ENCODE data around the gene SLC4A9.
A peak's percentile ranks its signal among the peaks of the same experiment; 100 is the strongest.

SLC4A9 gene, protein sequence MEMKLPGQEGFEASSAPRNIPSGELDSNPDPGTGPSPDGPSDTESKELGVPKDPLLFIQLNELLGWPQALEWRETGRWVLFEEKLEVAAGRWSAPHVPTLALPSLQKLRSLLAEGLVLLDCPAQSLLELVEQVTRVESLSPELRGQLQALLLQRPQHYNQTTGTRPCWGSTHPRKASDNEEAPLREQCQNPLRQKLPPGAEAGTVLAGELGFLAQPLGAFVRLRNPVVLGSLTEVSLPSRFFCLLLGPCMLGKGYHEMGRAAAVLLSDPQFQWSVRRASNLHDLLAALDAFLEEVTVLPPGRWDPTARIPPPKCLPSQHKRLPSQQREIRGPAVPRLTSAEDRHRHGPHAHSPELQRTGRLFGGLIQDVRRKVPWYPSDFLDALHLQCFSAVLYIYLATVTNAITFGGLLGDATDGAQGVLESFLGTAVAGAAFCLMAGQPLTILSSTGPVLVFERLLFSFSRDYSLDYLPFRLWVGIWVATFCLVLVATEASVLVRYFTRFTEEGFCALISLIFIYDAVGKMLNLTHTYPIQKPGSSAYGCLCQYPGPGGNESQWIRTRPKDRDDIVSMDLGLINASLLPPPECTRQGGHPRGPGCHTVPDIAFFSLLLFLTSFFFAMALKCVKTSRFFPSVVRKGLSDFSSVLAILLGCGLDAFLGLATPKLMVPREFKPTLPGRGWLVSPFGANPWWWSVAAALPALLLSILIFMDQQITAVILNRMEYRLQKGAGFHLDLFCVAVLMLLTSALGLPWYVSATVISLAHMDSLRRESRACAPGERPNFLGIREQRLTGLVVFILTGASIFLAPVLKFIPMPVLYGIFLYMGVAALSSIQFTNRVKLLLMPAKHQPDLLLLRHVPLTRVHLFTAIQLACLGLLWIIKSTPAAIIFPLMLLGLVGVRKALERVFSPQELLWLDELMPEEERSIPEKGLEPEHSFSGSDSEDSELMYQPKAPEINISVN

DNA sequence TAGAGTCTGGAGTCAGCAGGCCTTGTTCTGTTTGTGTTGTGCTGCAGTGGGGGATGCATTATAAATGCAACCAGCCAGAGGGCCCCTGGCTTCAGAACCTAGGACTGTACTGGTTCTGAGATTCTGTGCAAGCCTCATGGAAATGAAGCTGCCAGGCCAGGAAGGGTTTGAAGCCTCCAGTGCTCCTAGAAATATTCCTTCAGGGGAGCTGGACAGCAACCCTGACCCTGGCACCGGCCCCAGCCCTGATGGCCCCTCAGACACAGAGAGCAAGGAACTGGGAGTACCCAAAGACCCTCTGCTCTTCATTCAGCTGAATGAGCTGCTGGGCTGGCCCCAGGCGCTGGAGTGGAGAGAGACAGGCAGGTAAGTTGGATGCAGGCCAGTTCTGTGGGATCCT is at the start of gene SLC4A9:
SLC4A9 (plus strand) TSS at position 94 of the 400 bp plus-strand sequence; CDS start at position 137, 43 bp downstream.
- no peak for DNase-seq

DNA sequence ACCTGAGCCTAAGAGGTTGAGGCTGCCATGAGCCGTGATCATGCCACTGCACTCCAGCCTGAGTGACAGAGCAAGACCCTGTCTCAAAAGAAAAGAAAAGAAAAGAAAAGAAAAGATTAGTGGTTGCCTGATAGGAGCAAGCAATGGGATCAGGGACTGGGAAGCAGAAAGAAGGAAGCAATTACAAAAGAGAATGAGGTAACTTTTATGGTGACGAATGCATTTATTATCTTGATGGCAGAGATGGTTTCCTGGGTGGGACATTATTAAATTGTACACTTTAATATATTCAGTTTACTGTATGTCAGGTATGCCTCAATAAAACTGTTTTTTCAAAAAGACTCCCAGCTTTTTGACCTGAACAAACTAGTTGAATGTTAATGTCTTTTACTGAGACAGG is 49.6 kb upstream of the SLC4A9 start:
- no peak for DNase-seq

DNA sequence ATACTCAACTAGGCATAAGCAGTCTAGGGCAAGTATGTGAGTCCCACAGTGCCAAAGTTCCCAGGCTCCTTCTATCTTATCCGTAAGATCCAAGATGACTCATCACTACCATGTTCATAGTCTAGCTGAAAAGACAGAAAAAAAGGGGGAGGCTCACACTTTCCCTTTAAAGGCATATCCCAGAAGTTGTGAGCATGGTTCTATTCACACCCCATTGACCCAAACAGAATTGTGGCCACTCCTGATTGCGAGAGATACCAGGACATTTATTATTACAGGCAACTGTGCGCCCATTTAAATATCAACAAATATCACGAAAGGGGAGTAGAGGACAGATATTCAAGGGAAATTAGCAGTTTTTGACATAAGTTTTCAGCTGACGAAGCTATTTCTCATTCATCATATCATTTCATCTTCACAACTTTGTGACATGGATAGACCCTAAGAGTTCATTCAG is 49.0 kb upstream of the SLC4A9 start:
- DNase-seq = no peak

DNA sequence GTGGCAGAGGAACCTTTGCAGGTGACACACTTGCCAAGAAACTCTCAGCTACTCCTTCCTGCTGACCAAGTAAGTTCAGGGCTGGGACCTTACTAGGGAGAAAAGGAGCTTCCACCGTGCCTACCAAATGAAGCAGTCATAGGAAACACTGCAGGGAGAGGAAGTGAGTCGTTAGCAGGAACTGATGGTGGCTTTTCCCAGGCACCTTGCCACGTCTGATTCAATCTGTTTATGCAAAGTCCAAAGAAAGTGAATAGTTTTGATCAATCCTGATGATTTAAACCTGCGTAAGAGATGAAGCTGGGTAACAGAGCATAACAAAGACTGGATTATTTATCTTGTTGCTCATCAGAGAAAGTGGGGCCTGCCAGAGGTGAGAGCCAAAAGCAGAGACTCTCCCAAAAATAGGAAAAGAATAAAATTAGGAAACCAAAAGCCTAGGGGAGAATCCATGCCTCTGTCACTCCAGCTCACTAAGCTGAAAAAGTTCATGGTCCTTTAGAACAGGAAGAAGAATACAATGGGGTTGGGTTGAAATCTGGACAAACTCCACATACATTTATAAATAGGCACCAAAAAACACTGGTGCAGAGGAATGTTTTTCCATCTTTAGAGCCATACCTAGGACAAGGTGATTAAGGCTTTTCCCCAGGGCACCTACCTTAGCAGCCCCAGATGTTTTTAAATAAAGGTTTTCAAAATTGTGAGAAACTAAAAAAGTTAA is 47.8 kb upstream of the SLC4A9 start:
- peak in 1 of 2 donors; percentile 13 for DNase-seq

DNA sequence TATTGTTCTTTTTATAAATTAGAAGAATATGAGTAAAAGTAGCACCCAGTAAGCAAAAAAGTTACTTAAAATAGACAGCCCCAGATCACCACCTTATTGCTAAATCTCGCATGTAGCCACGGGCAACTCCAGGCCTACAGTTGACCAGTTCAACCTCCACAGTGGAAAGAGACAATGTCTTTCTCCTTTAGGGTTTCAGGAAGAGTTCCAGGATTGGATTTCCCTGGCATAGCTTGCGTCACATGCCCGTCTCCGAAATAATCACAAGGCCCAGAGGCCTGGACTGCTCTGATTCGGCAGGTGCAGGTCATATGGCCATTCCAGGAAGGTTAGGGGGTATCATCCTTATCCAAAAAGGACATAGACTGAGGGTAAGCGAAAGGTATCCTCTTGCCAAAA is 47.2 kb upstream of the SLC4A9 start:
- no peak for DNase-seq

DNA sequence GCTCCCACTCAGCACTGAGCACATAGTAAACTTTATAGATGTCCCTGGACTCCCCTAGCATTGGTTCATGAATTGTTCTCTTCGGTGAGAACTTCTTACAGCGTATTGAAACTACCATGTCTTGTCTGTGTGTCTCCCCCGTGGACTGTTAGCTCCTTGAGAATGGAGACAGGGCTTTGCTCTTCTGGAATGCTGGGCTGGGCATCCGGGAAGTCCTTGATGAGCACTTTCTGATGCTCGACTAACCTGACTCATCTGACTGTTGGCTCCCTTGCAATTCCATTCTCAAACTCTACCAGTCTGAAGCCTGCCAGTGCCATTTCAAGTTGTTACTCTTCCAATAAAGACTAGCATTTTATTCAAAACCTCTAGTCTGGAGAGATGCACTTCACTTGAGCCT is 42.1 kb upstream of the SLC4A9 start:
- DNase-seq = no peak

DNA sequence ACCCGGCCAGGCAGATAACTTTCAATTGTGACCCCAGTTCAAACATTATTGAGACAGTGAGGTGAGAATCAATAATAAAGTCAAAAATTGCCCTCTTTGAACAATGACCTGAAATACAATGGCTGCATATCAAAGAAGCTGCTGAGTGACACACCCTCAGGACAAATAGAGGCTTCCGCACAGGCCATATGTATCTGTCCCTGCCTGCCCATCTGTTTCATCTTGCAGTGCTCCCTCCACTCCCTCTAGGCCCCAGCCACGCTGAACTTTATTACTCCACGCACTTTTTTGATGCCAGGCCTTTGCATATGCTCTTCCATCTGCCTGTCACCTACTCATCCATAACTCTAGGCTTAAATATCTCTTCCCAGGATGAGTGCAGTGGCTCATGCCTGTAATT is 41.2 kb upstream of the SLC4A9 start:
- no peak for DNase-seq

DNA sequence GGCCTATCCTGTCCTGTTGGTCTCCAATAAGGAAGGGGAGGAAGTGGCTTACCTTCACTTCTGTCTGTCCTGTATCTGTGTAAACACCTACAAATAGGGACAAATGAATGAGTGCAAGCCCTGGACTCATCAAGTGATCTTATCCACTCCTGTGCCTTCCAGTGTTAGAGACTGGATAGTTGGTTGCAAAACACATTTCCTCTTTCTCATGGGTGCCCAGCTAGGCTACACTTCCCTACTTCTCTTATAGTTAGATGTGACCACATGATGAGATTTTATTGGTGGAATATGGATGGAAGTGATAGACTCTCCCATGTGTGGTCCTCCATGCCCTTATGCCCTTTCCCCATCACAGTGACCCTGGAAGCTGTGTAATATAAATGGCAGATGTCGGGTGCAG is 40.2 kb upstream of the SLC4A9 start:
- no peak for DNase-seq

DNA sequence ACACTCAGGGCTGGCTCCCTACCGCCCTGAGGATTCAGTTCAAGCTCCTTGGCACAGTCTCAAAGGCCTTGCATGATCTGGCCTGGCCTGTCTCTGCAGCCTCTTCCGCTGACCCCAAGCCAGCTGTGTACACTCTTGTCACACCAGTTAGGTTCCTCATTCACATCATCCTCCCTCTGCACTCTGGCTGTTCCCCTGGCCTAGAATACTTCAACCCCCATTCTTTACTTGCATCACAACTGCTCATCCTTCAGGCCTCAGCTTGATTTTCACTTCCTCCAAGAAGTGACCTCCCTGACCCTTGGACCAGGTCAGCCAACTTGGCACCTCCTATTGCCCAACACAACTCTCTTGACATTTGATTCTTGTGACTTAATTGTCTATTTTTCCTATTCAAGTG is 38.2 kb upstream of the SLC4A9 start:
- DNase-seq = peak; percentile 9 to 74

DNA sequence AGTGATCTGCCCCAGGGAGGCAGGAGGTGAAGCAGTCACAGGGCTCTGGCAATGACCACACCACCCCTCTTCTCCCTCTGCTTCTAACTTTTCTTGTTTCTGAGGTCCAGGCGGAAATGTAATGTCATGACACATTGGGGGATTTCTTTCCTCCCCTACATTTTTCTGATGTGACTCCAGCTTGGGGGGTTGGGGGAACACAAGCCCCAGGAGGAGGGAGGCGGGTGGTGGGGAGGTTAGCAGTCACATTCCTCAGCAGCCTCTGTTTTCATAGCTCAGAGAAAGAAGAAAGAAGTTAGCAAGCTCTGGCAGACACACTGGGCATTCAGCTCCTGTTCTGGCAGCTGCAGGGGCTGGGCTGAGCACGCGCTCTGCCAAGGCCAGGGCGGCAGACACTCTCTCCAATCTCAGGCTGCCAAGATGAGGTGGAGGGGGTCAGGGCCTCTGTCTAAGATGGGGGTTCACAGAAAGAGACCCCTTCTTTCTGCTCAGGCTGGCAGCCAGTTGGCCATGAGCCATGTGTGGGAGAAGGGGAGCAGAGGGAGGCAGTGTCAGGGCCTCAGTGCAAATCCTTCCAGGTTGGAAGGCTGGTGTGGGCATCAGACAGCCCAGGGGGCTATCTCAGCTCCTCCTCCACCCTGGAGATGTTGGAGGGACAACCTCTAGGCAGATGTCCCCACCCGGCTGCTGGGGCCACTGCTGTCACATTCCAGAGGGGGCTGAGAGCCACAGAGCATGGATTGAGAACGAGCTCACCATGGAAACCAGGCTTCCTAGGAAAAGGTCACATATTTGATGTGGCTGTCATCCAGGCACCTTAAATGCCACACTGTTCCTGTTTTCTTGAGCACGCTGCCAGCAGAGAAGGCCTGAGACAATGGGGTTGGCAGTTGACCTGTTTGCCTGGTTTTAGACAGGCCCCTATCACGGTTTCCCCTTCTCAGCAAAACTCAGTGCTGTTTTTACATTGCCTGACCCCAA is 37.0 kb upstream of the SLC4A9 start:
- no peak for DNase-seq

DNA sequence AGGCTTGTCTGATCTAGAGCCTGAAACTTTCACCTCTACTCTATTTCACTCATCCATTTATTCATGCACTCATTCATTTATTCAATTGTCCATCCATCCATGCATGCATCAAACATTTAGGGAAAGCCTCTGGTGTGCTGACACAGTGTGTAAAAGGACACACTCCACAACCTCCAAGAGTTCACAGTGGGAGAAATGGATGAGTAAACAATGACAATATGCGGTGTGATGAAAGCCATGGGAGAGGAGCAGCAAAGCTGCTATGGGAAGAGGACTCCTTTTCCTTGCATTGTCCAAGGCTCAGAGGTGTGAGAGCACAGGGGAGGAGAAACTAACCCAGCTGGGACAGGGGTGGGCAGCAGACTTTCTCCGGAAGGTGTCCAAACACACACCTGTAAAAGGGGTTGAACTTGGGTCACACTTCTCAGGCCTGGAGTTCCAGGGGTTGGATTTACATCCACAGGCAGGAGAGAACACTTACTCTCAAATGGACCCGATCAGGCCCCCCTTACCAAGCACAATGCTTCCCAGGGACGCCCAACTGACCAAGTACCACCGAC is 35.9 kb upstream of the SLC4A9 start:
- DNase-seq = no peak

DNA sequence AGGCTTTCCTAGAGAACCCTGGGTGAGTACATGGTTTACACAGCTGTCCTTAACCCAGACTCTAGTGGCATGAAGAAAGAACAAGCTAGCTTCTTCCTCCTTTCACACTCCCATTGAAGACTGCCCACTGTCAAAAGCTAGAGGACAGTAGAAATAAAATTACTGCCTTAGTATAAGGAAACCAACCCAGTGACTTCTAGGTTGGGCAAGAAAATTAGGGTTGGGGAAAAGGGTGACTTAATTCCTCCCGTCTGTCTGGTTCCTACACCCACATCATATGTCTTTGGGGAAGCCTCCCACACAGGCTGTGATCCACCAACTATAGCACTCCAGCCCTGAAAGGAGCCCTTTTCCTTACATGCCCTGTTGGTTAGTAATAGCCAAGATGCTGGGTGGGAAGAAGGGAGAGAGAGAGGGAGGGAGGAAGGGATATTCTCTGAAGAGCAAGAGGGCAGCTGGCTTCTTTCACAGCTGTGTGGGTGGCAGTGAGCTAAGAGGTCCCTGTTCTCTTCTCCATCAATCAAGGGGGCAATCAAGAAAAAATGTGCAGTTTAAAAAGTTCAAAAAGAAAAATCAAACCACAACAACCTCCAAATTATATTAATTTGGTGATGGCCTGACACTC is 35.3 kb upstream of the SLC4A9 start:
- DNase-seq = no peak

DNA sequence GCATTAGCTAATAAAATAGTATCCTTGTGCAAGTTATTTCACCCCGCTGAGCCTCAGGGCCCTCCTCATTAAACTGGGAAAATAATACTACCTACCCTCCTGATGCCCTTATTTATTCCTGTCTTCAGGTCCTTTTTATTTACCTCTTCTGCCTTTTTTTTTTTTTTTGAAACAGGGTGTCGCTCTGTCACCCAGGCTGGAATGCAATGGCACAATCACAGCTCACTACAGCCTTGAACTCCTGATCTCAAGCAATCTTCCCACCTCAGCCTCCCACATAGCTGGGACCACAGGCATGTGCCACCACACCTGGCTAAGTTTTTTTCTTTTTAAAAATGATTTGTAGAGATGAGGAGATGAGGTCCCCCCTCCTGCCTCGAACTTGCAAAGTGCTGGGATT is 34.5 kb upstream of the SLC4A9 start:
- no peak for DNase-seq

DNA sequence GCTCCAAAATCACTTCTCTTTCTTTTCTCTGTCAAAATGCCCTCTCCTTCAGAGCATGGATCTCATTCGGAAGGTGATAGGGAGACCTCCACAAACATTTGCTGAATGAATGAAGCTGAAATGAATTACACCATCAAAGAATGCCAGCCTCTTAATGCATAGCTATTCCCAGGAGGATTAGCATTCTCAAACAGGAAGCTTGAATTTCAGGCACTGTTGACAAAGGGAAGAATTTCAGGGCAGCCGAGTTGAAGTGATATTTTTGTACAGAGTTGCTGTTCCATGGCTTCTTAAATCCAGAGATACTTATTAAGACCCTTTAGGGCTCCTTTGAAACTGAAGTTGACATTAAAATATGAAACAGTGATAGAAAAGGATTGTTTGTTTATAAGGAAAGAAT is 32.4 kb upstream of the SLC4A9 start:
- no peak for DNase-seq

DNA sequence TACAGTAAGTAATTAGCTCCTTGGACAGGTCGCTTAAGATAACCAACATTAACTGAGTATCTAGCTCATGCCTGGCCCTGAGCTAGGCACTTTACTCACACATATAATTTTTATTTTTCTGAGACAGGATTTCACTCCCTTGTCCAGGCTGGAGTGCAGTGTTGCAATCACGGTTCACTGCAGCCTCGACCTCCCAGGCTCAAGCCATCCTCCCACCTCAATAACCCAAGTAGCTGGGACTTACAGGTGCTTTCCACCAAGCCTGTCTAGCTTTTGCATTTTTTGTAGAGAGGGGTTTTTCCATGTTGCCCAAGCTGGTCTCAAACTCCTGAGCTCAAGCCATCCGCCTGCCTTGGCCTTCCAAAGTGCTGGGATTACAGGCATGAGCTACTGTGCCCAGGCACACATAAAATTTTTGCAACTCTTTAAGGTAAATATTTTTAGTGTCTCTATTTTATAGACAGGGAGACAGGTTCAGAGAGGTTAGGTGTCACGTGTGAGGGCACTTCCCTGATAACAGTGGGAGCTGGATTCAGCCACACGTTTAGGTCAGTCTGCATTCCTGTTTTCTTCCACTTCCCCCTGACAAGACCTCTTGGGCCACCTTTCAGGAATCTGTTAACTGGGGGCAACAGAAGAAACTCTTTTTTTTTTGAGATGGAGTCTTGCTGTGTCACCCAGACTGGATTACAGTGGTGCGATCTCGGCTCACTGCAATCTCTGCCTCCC is 31.8 kb upstream of the SLC4A9 start:
- DNase-seq = no peak

DNA sequence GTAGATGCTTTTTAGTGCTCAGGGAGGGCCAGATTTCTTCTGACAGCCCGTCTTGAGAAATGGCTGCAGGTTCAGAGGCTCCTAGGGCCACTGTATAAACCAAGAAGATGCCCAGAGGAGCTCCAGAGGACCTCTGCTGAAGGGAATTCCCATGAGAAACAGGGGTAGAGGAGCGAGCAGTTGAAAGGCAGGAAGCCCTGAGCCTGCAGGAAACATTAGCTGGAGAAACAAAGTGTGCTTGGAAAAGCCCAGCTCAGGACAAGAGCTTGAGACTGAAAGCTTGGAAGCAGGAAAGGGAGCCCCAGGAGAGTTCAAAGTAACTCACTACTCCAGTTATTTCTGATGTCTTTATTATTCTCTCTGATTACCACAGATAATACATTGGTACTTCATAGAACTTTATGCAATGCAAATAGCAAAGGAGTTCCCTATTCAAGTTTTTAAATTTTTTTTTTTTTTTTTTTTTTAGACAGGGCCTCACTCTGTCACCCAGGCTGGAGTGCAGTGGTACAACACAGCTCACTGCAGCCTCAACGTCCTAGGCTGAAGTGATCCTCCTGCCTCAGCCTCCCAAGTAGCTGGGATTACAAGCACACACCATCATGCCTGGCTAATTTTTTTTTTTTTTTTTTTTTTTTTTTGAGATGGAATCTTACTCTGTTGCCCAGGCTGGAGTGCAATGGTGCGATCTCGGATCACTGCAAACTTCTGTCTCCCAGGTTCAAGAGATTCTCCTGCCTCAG is 30.1 kb upstream of the SLC4A9 start:
- DNase-seq = no peak

DNA sequence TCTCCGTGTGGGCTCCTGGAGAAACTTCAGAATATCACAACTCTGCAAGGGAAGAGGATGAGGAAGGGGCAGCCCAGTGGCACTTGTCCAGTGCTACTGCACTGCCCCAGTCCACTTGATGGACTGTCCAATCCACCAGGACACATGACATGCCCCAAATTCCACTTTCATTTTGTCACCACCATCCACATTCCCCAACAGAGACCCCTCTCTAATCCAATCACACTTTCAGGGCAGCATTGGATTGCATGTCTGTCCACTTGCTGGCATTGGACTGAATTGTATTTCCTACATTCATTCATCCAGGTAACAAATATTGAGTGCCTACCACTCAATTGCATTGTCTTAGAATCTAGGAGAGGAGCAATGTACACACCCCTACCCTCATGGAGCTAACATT is 28.4 kb upstream of the SLC4A9 start:
- DNase-seq = no peak

DNA sequence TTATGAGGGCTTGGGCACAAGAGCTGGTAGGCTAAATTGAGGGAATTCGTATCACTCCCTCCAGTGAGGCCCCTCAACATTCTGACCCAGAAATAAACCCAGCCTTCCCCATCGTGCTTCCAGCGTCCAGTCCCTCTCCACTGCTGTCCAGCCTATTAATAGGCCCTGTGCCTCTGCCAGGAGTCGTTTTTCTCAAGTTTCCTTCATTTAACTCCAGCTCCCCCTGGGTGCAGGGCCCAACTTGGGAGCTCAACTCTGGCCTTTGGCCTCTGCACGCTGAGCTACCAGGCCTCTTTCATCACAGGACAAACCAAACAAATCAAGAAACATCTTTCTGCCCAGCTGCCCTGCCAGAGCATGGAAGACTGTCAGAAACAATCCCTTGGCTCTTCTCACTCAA is 23.6 kb upstream of the SLC4A9 start:
- DNase-seq = no peak

DNA sequence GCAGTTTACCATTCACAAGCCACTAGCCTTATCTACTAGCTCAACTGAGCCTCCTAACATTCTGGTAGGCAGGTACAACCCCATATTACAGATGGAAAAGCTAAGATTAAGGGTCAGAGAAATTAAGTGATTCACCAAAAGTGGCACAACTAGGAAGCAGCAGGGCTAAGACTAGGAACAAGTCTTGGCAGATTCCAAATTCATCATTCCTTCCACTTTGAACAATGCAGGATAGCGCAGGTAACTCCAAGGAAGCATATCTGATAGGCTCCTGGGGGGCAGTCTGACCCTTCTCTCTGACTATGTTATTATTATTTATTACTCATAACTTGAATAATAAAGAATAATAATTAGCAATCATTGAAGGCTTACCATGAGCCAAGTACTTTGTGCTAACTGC is 22.1 kb upstream of the SLC4A9 start:
- DNase-seq = no peak

DNA sequence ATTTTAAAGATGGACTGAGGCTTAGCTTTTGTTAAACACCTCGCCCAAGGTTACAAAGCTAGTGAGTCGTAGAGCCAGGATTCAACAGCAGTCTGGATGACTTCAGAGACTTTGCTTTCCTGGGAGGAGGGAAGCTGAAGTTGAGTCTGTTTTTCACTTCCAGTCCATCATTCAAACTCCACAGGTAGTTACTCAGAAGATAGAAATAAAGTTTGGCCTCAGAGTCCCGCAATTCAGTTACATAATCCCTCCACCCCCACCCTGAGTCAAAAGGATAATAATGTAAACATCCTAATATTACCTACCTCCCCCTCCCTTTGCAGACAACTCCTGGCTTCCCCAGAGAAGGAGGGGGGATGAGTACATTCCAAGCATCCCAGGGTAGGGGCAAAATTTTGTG is 21.7 kb upstream of the SLC4A9 start:
- DNase-seq = no peak
